ENCODE measurements around the gene TRAPPC2. TPM values are rescaled to one million over a fixed set of nuclear protein-coding genes. Genes with fewer than 3 reads are reported as not detected.
A peak's percentile ranks its signal among the peaks of the same experiment; 100 is the strongest.
"Not testable (repeated sequence)": the region's sequence is repeated elsewhere in the genome, so short reads cannot be mapped to it uniquely, and the experiment has no call there.

TRAPPC2 gene
- total RNA-seq, 3 donors from 2014 or later: 11.7 to 19.9 (median 15.8) TPM

- not testable (repeated sequence) for H3K9me3 Mint-ChIP-seq; H3K4me3 Mint-ChIP-seq; H3K27me3 Mint-ChIP-seq (ENCODE audit: low read depth)
- peaks cover 58% of the 10 kb centered on the region for H3K4me1 Mint-ChIP-seq (ENCODE audit: low read depth)
- peak in 1 of 2 donors; percentile 28 for ATAC-seq
- DNase-seq: peak; percentile 22
- H3K36me3 Mint-ChIP-seq (ENCODE audit: insufficient read depth): peaks cover 33% of the 10 kb centered on the region
Observed at GRCh38 chrX:13724878-13725277, 9.5 kb downstream of the TRAPPC2 start.

GRCh38 chrX:13721819-13722519 is 12.5 kb downstream of the TRAPPC2 start:
- ATAC-seq (no peak), DNase-seq (no peak)
- Mint-ChIP-seq H3K36me3 (ENCODE audit: insufficient read depth) (peaks cover 23% of the 10 kb centered on the region), H3K4me1 (ENCODE audit: low read depth) (peaks cover 58% of the 10 kb centered on the region), H3K27me3 (ENCODE audit: low read depth) (no peaks in the 10 kb centered on the region), H3K4me3 (no peak overlapping the region), H3K9me3 (no peaks in the 10 kb centered on the region)

- Mint-ChIP-seq H3K9me3 (no peaks in the 10 kb centered on the region), H3K36me3 (ENCODE audit: insufficient read depth) (peaks cover 20% of the 10 kb centered on the region), H3K27me3 (ENCODE audit: low read depth) (no peaks in the 10 kb centered on the region), H3K4me1 (ENCODE audit: low read depth) (peaks cover 56% of the 10 kb centered on the region), H3K4me3 (no peak overlapping the region)
- no peak for DNase-seq
- no peak for ATAC-seq
Observed at GRCh38 chrX:13721371-13721770, 13.0 kb downstream of the TRAPPC2 start.

- DNase-seq (no peak), ATAC-seq (no peak)
- Mint-ChIP-seq H3K4me1 (ENCODE audit: low read depth) (peaks cover 43% of the 10 kb centered on the region), H3K36me3 (ENCODE audit: insufficient read depth) (peaks cover 21% of the 10 kb centered on the region), H3K9me3 (no peaks in the 10 kb centered on the region), H3K27me3 (ENCODE audit: low read depth) (no peaks in the 10 kb centered on the region), H3K4me3 (no peak overlapping the region)
Observed at GRCh38 chrX:13719192-13719856, 15.1 kb downstream of the TRAPPC2 start.

- ATAC-seq: no peak
Observed at GRCh38 chrX:13717700-13718472, 16.5 kb downstream of the TRAPPC2 start.

GRCh38 chrX:13716905-13717304 is 17.5 kb downstream of the TRAPPC2 start:
- Mint-ChIP-seq H3K36me3 (ENCODE audit: insufficient read depth) (peaks cover 15% of the 10 kb centered on the region), H3K4me1 (ENCODE audit: low read depth) (peaks cover 29% of the 10 kb centered on the region), H3K27me3 (ENCODE audit: low read depth) (no peaks in the 10 kb centered on the region), H3K4me3 (no peak overlapping the region), H3K9me3 (no peaks in the 10 kb centered on the region)
- ATAC-seq: no peak
- no peak for DNase-seq

More at GRCh38 chrX:13717700-13718472, 16.5 kb downstream of the TRAPPC2 start:
- no peak for DNase-seq
- H3K9me3 Mint-ChIP-seq: no peaks in the 10 kb centered on the region
- no peak overlapping the region for H3K4me3 Mint-ChIP-seq
- peaks cover 35% of the 10 kb centered on the region for H3K4me1 Mint-ChIP-seq (ENCODE audit: low read depth)
- no peaks in the 10 kb centered on the region for H3K27me3 Mint-ChIP-seq (ENCODE audit: low read depth)
- H3K36me3 Mint-ChIP-seq (ENCODE audit: insufficient read depth): peaks cover 12% of the 10 kb centered on the region

GRCh38 chrX:13716455-13716854 is 18.0 kb downstream of the TRAPPC2 start:
- Mint-ChIP-seq H3K27me3 (ENCODE audit: low read depth) (no peaks in the 10 kb centered on the region), H3K4me1 (ENCODE audit: low read depth) (peaks cover 31% of the 10 kb centered on the region), H3K4me3 (no peak overlapping the region), H3K36me3 (ENCODE audit: insufficient read depth) (peaks cover 19% of the 10 kb centered on the region), H3K9me3 (no peaks in the 10 kb centered on the region)
- peak in 1 of 2 donors; percentile 63 for ATAC-seq
- no peak for DNase-seq

- Mint-ChIP-seq H3K4me1 (ENCODE audit: low read depth) (peaks cover 7% of the 10 kb centered on the region), H3K36me3 (ENCODE audit: insufficient read depth) (peaks cover 20% of the 10 kb centered on the region), H3K4me3 (no peak overlapping the region), H3K9me3 (no peaks in the 10 kb centered on the region), H3K27me3 (ENCODE audit: low read depth) (no peaks in the 10 kb centered on the region)
- DNase-seq (no peak), ATAC-seq (no peak)
Observed at GRCh38 chrX:13711141-13711540, 23.3 kb downstream of the TRAPPC2 start.

GRCh38 chrX:13703589-13703988 is 30.8 kb downstream of the TRAPPC2 start:
- H3K36me3 Mint-ChIP-seq (ENCODE audit: insufficient read depth): peaks cover 9% of the 10 kb centered on the region
- no peaks in the 10 kb centered on the region for H3K9me3 Mint-ChIP-seq
- no peak overlapping the region for H3K4me3 Mint-ChIP-seq
- no peaks in the 10 kb centered on the region for H3K27me3 Mint-ChIP-seq (ENCODE audit: low read depth)
- ATAC-seq (no peak), DNase-seq (no peak)
- peaks cover 45% of the 10 kb centered on the region for H3K4me1 Mint-ChIP-seq (ENCODE audit: low read depth)

- H3K27me3 Mint-ChIP-seq (ENCODE audit: low read depth): no peaks in the 10 kb centered on the region
- DNase-seq (no peak), ATAC-seq (no peak)
- H3K36me3 Mint-ChIP-seq (ENCODE audit: insufficient read depth): peaks cover 9% of the 10 kb centered on the region
- no peak overlapping the region for H3K4me3 Mint-ChIP-seq
- no peaks in the 10 kb centered on the region for H3K9me3 Mint-ChIP-seq
- peaks cover 49% of the 10 kb centered on the region for H3K4me1 Mint-ChIP-seq (ENCODE audit: low read depth)
Observed at GRCh38 chrX:13703135-13703534, 31.3 kb downstream of the TRAPPC2 start.

GRCh38 chrX:13702111-13702789 is 32.2 kb downstream of the TRAPPC2 start:
- peak overlapping the region; percentile 22 for H3K4me3 Mint-ChIP-seq
- no peak for ATAC-seq

GRCh38 chrX:13700380-13700779 is 34.0 kb downstream of the TRAPPC2 start:
- H3K4me1 Mint-ChIP-seq (ENCODE audit: low read depth): peaks cover 65% of the 10 kb centered on the region
- H3K36me3 Mint-ChIP-seq (ENCODE audit: insufficient read depth): peaks cover 5% of the 10 kb centered on the region
- DNase-seq (no peak), ATAC-seq (no peak)
- no peak overlapping the region for H3K4me3 Mint-ChIP-seq
- H3K27me3 Mint-ChIP-seq (ENCODE audit: low read depth): no peaks in the 10 kb centered on the region
- H3K9me3 Mint-ChIP-seq: no peaks in the 10 kb centered on the region

More at GRCh38 chrX:13702111-13702789, 32.2 kb downstream of the TRAPPC2 start:
- no peaks in the 10 kb centered on the region for H3K9me3 Mint-ChIP-seq
- H3K27me3 Mint-ChIP-seq (ENCODE audit: low read depth): no peaks in the 10 kb centered on the region
- H3K36me3 Mint-ChIP-seq (ENCODE audit: insufficient read depth): peaks cover 5% of the 10 kb centered on the region
- no peak for DNase-seq
- peaks cover 52% of the 10 kb centered on the region for H3K4me1 Mint-ChIP-seq (ENCODE audit: low read depth)

GRCh38 chrX:13699183-13699826 is 35.1 kb downstream of the TRAPPC2 start:
- peak in 1 of 2 donors; percentile 58 for ATAC-seq
- peaks cover 75% of the 10 kb centered on the region for H3K4me1 Mint-ChIP-seq (ENCODE audit: low read depth)

GRCh38 chrX:13698432-13698831 is 36.0 kb downstream of the TRAPPC2 start:
- ATAC-seq (no peak), DNase-seq (no peak)
- Mint-ChIP-seq H3K4me1 (ENCODE audit: low read depth) (peaks cover 76% of the 10 kb centered on the region), H3K36me3 (ENCODE audit: insufficient read depth) (peaks cover 5% of the 10 kb centered on the region), H3K9me3 (no peaks in the 10 kb centered on the region), H3K27me3 (ENCODE audit: low read depth) (no peaks in the 10 kb centered on the region), H3K4me3 (no peak overlapping the region)

More at GRCh38 chrX:13699183-13699826, 35.1 kb downstream of the TRAPPC2 start:
- H3K27me3 Mint-ChIP-seq (ENCODE audit: low read depth): no peaks in the 10 kb centered on the region
- peaks cover 5% of the 10 kb centered on the region for H3K36me3 Mint-ChIP-seq (ENCODE audit: insufficient read depth)
- no peak for DNase-seq
- no peak overlapping the region for H3K4me3 Mint-ChIP-seq
- no peaks in the 10 kb centered on the region for H3K9me3 Mint-ChIP-seq
